ENCODE measurements around the gene CES4A.
"Not testable (repeated sequence)": the region's sequence is repeated elsewhere in the genome, so short reads cannot be mapped to it uniquely, and the experiment has no call there.

Gene CES4A

DNA sequence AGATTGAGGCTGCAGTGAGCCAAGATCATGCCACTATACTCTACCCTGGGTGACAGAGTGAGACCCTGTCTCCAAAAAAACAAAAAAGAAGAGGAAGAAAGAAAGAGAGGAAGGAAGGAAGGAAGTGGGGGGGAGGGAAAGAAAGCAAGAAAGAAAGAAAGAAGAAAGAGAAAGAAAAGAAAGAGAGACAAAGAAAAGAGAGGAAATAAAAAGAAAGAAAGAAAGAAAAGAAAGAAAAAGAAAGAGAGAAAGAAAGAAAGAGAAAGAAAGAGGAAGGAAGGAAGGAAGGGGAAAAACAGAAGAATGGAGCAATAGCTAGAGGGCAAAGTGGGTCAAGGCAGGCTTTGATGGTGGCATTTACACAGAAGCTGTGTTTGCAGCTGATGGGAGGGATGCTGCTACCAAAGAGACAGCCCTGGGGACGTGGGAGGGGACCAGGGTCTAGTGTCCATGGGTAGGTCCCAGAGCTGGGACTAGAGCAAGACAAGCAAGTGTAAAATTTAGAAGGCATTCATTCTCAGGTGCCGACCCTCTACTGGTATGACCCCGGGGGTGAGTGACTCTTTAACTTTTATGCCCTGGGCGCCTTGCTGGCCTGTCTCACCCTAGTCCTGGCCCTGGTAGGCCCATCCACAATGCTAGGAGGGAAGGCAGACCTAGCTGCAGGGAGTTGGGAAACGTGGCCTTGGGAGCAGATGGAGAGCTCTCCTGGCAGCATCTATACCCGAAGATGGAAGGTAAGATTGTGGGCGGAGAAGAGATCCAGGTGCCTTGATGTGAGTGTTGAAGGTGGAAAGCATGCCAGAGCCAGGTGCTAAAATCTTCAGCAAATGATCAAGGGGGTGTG is 29.3 kb upstream of the CES4A start:
- FAIRE-seq: no peak

- FAIRE-seq: no peak
Observed at GRCh38 chr16:66959704-66960161, 28.7 kb upstream of the CES4A start.

- no peak for FAIRE-seq
Observed at GRCh38 chr16:66960270-66960669, 28.1 kb upstream of the CES4A start.

GRCh38 chr16:66961065-66961744 is 27.2 kb upstream of the CES4A start, which contains the start of gene CES3:
TSS of gene CES3 (plus strand) at chr16:66961266. CDS start at chr16:66961308, 42 bp downstream.
- FAIRE-seq: no peak

DNA sequence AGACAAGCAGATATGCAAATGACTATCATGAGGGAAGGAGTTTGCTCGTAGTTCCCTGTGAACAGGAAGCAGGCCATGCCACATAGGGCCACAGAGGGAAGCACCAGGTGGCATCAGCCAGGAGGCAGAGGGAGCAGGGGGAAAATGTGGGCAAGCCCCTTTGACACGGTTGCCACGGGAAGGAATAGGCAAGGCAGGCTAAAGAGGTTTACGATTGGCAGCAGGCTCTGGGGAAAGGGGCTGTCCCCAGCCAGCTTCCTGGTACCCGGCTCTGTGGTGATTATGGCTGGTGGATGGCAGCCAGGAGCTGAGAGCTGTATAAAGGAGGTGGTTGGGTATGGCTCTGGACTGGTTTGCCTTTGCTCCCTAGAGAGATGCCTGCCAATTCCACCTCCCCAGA is 26.5 kb upstream of the CES4A start:
- no peak for FAIRE-seq

DNA sequence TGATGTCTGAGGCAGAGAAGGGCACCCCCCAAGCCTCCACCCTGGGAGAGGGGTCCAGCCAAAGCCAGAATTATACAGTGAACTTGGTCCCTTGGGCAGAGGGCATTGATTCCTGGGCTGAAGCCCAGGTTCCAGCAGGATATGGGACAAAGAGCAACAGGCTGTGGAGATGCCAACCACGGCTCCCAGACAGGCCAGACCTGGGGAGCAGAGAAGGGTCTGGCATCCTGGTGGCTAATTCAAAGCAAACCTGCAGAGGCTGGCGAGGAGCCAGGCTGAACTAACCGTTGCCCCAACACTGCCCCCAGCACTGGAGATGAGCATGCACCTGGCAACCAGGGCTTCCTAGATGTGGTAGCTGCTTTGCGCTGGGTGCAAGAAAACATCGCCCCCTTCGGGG is 24.3 kb upstream of the CES4A start:
- no peak for FAIRE-seq

GRCh38 chr16:66968847-66969246 is 19.5 kb upstream of the CES4A start:
- FAIRE-seq: no peak

GRCh38 chr16:66970775-66971720 is 17.3 kb upstream of the CES4A start:
- FAIRE-seq: no peak

DNA sequence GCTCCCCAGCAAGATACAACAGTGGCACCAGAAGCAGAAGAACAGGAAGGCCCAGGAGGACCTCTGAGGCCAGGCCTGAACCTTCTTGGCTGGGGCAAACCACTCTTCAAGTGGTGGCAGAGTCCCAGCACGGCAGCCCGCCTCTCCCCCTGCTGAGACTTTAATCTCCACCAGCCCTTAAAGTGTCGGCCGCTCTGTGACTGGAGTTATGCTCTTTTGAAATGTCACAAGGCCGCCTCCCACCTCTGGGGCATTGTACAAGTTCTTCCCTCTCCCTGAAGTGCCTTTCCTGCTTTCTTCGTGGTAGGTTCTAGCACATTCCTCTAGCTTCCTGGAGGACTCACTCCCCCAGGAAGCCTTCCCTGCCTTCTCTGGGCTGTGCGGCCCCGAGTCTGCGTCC is 15.4 kb upstream of the CES4A start:
- FAIRE-seq: no peak

- FAIRE-seq: no peak
Observed at GRCh38 chr16:66973716-66974115, 14.7 kb upstream of the CES4A start.

DNA sequence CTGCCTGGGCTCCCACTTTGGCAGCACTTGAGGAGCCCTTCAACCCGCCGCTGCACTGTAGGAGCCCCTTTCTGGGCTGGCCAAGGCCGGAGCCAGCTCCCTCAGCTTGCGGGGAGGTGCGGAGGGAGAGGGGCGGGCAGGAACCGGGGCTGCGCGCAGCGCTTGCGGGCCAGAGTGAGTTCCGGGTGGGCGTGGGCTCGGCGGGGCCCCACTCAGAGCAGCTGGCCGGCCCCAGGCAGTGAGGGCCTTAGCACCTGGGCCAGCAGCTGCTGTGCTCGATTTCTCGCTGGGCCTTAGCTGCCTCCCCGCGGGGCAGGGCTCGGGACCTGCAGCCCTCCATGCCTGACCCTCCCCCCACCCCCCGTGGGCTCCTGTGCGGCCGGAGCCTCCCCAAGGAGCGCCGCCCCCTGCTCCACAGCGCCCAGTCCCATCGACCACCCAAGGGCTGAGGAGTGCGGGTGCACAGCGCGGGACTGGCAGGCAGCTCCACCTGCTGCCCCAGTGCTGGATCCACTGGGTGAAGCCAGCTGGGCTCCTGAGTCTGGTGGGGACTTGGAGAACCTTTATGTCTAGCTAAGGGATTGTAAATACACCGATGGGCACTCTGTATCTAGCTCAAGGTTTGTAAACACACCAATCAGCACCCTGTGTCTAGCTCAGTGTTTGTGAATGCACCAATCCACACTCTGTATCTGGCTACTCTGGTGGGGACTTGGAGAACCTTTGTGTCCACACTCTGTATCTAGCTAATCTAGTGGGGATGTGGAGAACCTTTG is 14.0 kb upstream of the CES4A start:
- FAIRE-seq: not testable (repeated sequence)

- not testable (repeated sequence) for FAIRE-seq
Observed at GRCh38 chr16:66974932-66975246, 13.5 kb upstream of the CES4A start.

DNA sequence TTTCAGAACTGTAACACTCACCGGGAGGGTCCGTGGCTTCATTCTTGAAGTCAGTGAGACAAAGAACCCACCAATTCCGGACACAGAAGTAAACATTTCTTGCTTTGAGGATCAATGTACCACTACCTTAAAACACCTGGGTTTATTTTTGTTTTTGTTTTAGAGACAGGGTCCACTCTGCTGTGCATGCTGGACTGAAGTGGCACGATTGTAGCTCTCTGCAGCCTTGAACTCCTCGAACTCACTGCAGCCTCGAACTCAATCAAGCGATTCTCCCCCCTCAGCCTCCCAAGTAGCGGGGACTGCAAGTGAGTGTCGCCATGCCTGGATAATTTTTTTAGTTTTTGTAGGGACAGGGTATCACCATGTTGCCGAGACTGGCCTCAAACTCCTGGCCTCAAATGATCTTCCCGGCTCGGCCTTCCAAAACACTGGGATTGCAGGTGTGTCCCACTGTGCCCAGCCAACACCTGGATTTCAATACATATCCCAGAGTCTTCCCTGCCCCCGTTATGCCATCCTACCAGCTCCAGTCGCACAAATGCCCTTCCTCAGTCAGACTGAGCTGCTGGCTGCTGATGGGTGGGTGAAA is 13.0 kb upstream of the CES4A start:
- FAIRE-seq: no peak

DNA sequence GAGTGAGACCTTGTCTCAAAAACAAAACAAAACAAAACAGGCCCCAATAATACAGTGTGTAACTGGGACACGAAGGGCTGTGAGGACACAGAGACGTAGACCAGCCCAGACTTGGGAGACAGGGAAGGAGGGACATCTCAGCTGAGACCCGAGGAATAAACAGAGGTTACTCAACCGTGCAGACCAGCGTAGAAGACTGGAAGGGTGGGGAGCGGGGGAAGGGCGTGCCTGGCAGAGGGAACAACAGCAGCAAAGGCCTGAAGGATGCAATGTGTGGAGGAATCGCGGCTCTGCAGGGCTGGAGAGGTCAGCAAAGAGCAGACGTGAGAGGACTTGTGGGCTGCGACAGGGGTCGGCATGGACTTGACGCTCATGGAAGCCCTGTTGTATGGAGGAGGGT is 11.6 kb upstream of the CES4A start:
- FAIRE-seq: no peak

- FAIRE-seq: no peak
Observed at GRCh38 chr16:66977341-66978113, 10.9 kb upstream of the CES4A start.

DNA sequence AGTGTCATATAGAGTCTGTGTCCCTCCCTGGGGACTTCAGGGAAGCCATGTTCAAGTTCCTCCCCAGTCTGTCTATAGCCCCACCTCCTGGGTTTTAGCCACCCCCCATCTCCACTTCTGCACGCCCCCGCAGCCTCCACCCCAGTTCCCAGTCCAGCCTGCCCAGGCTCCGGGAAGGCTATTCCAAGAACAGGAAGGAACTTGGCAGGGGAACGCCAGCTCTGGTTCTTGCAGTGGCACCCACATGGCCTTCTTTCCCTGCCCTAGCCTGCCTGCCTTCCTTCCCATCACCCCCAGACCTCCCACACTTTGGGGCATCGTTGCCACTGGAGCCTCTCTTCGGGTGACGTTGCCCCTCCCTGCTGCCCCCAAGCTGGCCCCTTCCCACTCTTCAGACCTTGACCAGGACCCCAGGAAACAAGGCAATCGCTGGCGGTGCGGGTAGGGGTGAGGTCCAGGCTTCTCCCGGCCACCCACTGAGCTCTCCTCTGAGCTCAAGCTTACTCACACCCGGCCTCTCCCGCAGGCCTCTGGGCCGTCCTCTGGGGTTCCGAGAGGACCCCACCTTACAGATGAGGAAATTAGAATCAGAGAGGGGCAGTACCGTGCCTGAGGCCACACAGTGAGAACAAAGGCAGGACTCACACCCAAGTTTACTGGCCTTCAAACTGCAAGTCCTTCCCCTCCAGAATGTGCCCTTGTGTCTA is 9.2 kb upstream of the CES4A start:
- FAIRE-seq: no peak

DNA sequence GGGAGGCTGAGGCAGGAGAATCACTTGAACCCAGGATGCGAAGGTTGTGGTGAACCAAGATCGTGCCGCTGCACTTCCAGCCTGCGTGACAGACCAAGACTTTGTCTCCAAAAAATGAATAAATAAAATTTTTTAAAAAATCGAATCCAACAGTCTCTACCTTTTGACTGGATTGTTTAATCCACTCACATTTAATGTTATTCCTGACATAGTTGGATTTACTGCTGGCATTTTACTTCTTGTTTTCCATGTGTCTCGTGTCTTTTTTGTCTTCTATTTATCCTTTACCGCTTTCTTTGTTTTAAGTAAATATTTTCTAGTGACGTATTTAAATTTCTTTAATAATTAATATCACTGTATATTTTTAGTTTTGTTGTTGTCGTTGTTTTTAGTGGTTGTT is 5.4 kb upstream of the CES4A start:
- no peak for FAIRE-seq

DNA sequence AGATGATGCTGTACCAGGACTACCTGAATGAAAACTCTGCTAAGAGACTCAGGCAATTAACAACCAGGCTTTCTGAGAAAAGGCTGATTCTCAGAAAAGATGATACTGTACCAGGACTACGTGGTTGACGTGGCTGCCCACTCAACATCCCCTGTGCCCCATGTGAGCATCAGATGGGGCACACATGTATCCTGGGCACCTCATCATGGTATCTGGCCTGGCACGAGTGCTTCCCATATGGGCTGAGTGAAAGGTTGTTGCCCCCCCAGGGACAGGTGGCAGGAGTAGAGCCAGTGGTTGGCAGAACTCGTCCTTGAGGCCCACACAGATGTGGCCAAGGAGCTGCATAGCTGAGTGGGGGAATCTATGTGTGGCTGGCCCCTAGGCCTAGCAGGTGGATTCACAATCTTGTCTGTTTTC is 3.5 kb upstream of the CES4A start:
- FAIRE-seq: no peak

DNA sequence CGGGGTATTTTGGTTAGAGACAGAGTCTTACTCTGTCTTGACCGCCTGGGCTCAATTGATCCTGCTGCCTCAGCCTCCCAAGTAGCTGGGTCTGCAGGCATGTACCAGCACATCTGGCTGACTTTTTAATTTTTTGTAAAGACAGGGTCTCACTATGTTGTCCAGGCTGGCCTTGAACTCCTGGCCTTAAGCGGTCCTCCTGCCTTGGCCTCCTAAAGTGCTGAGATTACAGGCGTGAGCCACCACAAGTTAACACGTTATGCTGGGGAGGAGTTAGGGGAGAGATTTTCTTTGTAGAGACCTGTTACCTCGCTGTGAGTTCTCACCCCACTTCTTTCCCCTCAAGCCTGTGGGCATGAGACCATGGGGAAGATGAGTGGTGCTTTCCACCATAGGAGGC is 1.8 kb upstream of the CES4A start:
- no peak for FAIRE-seq

- no peak for FAIRE-seq
Observed at GRCh38 chr16:66991545-66992077, 3.2 kb downstream of the CES4A start.

Measured in colon (tissue), 2 donors.